HG02981 (cell line): ENCODE data around the gene COL15A1.
"Not testable (repeated sequence)": the region's sequence is repeated elsewhere in the genome, so short reads cannot be mapped to it uniquely, and the experiment has no call there.

ENCODE experiments used
- ATAC-seq: cut with Tn5 transposase; IDR thresholded peaks from one replicate; pipeline ENCODE4 v1.9.1; 2021; ENCODE audit warnings: mild to moderate bottlenecking, moderate library complexity; ENCODE audit not compliant: unreplicated experiment

The COL15A1 gene

GRCh38 chr9:99074902-99075245, 131.2 kb downstream of the COL15A1 start:
- no peak for ATAC-seq

DNA sequence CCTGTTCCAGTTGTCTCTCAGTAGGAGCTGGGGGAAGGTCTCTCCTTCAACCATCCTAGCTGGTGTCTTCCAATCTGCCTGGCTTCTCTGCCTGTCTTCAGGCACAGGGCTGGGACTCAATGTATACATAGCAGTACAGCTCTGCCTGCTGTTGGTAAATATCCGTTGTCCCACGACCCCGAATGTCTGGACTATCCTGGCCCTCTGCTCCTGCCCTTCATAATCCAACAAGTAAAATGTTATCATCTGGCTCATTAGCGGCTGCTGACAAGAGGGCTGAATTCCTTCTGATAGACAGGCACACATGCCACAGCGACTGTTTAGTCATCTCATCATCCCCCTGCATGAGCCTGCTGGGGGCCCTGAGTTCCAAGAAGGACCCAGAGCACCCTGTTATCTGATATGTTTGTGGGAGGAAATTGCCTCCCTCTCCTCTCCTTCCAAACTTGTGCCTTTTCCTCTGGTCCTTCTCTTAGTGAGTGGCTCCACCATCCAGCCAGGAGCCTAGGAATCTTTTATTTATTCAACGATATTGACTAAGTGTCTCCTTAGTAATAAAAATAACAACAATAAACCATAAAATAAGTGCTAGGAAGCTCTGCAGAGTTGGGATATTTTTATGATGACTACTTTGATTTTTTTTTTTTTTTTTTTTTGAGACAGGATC, 131.7 kb downstream of the COL15A1 start:
- ATAC-seq, result no peak

DNA sequence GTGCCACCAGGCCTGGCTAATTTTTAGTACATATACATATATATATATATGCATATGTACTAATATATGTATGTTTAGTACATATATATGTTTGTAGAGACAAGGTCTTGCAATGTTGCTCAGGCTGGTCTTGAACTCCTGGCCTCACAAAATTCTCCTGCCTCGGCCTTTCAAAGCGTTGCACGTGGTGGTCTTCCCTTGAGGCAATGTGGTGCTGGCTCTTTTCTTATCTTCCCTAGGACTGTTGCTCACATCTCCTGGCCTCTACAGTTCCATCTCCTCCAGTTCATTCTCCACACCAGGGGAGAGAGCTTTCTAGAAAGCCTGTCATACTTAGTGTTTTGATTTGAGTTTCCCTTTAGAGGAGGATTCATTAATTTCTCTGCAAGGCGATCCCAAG, 132.3 kb downstream of the COL15A1 start:
- no peak for ATAC-seq

GRCh38 chr9:99076483-99077171, 132.9 kb downstream of the COL15A1 start:
- ATAC-seq, result no peak

DNA sequence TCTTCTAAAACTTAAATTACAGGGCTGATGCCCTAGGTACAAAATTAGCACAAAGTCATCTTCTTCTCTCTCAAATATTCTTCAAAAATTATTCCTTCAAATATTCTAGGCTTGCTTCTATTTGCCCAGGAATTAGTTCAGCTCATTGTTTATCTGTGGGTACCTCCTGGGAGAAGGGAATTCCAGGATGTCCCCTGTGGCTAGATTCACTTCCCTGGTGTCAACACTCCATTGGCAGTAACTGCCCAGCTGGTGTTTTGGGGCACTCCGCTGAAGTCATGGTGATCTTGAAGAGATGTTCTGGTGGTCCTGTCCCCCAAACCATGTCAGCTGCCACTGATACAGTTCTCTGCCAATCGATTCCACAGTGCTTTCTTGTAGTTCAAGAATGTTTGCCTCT, 135.0 kb downstream of the COL15A1 start:
- ATAC-seq, result no peak

- ATAC-seq, result no peak
Observed at GRCh38 chr9:99079542-99079941, 135.8 kb downstream of the COL15A1 start.

GRCh38 chr9:99083051-99083450, 139.3 kb downstream of the COL15A1 start:
- no peak for ATAC-seq

- no peak for ATAC-seq
Observed at GRCh38 chr9:99085949-99086948, 142.5 kb downstream of the COL15A1 start.

GRCh38 chr9:99087462-99087861, 143.8 kb downstream of the COL15A1 start:
- no peak for ATAC-seq

DNA sequence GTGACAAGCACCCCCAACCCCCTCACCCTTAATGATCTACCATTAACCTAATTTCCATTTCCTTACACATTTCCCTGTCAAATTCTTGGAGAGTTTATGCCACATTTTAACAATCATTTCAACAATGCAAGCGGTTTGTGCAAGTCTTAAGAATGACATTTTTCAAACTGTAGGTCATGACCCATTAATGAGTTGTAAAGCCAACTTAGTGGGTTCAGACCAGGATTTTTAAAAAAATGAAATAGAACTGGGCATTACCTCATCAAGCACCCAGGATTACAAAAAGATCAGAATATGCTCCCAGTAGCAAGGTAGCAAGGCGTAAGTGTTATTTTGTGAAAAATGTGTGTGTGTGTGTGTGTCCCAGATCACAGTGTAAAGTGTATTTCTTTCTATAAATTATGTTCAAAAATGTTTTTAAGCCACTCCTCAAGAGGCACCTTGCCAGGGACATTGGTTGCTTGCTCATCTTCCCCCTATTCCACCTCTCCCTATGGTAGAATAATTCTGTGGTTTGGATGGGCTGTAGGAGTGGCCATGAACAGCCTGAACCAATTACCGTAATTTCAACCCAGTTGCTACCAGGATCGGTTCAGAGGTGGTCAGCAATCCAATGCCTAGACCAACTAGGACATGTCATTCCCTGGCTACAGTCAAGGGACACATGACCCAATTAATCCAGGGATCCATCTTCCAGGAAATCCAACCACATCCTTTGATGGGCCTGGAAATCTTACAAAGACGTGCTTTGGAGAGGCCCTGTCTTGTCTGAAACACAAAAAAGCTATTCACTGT, 146.8 kb downstream of the COL15A1 start:
- ATAC-seq, result no peak

GRCh38 chr9:99092643-99093491, 149.2 kb downstream of the COL15A1 start:
- no peak for ATAC-seq

DNA sequence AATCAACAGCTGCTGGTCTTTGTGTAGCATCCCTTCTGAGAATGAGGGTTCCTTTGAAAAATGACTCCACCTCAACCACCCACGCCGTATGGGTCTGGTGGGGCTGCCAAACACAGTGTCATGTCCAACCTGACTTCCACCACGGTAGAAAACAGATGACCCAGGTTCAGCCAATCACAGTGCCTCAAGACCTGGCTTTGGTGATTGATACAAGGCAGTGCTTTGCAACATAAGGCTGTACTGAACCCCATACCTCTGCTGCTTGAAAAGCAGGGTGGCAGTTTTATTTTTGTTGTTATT, 149.7 kb downstream of the COL15A1 start:
- no peak for ATAC-seq

- ATAC-seq, result no peak
Observed at GRCh38 chr9:99095565-99095964, 151.9 kb downstream of the COL15A1 start.

DNA sequence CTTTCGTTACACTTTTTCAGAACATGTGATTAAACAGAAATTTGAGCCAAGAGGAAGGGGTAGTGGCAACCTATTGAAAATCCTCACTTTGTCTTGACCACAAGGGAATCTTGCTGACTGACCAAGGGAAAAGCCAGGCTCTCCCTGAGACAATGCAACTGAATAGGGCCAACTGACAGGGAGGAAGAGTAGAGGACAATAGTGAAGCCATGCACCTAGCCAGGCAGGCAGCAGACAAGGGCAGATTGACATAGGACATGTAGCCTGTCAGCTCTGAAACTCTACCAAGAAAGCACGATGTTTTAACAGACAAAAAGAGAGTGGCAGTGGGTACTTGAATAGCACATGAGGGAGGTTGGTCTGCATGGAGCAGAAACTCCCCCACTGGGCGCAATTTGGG, 152.7 kb downstream of the COL15A1 start:
- no peak for ATAC-seq

DNA sequence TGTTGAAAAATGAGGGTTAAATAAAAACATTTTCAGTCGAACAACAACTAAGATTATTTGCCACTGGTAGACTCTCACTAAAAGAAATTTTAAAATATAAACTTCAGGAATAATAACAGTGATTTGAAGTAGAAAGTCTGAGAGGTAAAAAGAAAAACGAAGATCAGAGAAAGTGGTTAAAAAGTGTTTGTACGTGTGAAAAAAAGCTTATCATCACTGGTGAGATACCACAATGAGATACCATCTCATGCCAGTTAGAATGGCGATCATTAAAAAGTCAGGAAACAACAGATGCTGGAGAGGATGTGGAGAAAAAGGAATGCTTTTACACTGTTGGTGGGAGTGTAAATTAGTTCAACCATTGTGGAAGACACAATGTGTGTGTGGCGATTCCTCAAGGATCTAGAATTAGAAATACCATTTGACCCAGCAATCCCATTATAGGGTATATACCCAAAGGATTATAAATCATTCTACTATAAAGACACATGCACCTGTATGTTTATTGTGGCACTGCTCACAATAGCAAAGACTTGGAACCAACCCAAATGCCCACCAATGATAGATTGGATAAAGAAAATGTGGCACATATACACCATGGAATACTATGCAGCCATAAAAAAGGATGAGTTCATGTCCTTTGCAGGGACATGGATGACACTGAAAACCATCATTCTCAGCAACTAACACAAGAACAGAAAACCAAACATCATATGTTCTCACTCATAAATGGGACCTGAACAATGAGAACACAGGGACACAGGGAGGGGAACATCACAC, 156.3 kb downstream of the COL15A1 start:
- ATAC-seq, result not testable (repeated sequence)

GRCh38 chr9:99101271-99101670, 157.6 kb downstream of the COL15A1 start:
- ATAC-seq, result no peak

- ATAC-seq, result no peak
Observed at GRCh38 chr9:99101812-99102211, 158.1 kb downstream of the COL15A1 start.

GRCh38 chr9:99103054-99103895, 159.6 kb downstream of the COL15A1 start:
- no peak for ATAC-seq
